ENCODE measurements around the gene UBL4A. TPM values are rescaled to one million over a fixed set of nuclear protein-coding genes. Genes with fewer than 3 reads are reported as not detected.

Gene UBL4A
- total RNA-seq, 1 experiment from 2014 or later: 41.3 TPM

DNA sequence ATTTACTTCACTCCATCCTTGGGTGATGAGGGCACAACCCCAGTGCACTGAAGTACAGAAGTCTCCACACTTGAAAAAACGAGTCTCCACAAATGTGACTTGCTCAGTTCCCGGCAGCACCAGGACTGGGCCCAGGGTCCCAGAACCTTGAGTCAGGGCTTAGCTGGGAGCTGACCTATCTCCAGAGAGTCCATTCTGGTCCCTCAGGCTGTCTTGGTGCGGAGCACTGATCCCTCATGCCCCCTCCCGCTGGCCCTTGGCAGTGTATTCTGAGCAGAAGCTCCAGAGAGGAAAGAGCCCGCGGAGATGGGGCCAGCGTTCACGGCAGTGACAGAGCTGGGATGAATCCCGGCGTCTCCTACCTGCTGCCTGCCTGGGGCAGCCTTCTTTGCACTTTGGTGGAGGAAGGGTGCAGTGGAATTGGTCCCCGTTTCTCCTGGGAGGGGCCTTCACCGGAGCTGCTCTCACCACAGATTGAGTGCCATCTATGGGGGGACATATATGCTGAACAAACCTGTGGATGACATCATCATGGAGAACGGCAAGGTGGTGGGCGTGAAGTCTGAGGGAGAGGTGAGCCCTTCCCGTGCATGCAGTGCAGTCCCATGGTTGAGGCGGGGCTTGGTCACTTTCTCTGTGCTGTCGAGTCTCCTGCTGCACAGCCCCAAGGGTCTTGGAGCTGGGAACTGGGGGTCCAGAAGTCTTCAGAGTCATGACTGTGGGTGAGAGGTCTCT, 45.6 kb downstream of the UBL4A start:
- Mint-ChIP-seq H3K4me1 (ENCODE audit: low read depth, unreplicated experiment) (peaks cover 14% of the 10 kb centered on the region), H3K36me3 (ENCODE audit: insufficient read depth, unreplicated experiment) (peaks cover 76% of the 10 kb centered on the region), H3K9me3 (ENCODE audit: low read depth, unreplicated experiment) (no peaks in the 10 kb centered on the region), H3K27me3 (ENCODE audit: unreplicated experiment) (no peaks in the 10 kb centered on the region), H3K27ac (ENCODE audit: unreplicated experiment) (no peak overlapping the region), H3K4me3 (ENCODE audit: low read depth, unreplicated experiment) (no peak overlapping the region)
- no peak for TF ChIP-seq CTCF (IDR thresholded peaks at IDR 0.05; ENCODE audit: unreplicated experiment)
- CTCF ChIA-PET: interaction anchor here (0.6 kb wide), 1 partner anchor 91 kb away, joined by 4 read pairs; no protein-coding TSS in a partner anchor
- DNase-seq: no peak
- BruUV-seq (replicated peaks): no TSS peak
- intact Hi-C loops (cut with micrococcal nuclease; ENCODE audit: unreplicated experiment): no loop called here

- Mint-ChIP-seq H3K4me3 (ENCODE audit: low read depth, unreplicated experiment) (no peak overlapping the region), H3K27me3 (ENCODE audit: unreplicated experiment) (no peaks in the 10 kb centered on the region), H3K27ac (ENCODE audit: unreplicated experiment) (no peak overlapping the region), H3K9me3 (ENCODE audit: low read depth, unreplicated experiment) (no peaks in the 10 kb centered on the region), H3K4me1 (ENCODE audit: low read depth, unreplicated experiment) (peaks cover 14% of the 10 kb centered on the region), H3K36me3 (ENCODE audit: insufficient read depth, unreplicated experiment) (peaks cover 78% of the 10 kb centered on the region)
- no peak for DNase-seq
- no peak for TF ChIP-seq CTCF (IDR thresholded peaks at IDR 0.05; ENCODE audit: unreplicated experiment)
- CTCF ChIA-PET: no interaction called here
- no TSS peak for BruUV-seq (replicated peaks)
- intact Hi-C loops (cut with micrococcal nuclease; ENCODE audit: unreplicated experiment): no loop called here
Observed at GRCh38 chrX:154439841-154440240, 46.6 kb downstream of the UBL4A start.

- Mint-ChIP-seq H3K4me3 (ENCODE audit: low read depth, unreplicated experiment) (peak overlapping the region; percentile 76), H3K4me1 (ENCODE audit: low read depth, unreplicated experiment) (peaks cover 8% of the 10 kb centered on the region), H3K9me3 (ENCODE audit: low read depth, unreplicated experiment) (no peaks in the 10 kb centered on the region), H3K27ac (ENCODE audit: unreplicated experiment) (peak overlapping the region; percentile 72), H3K36me3 (ENCODE audit: insufficient read depth, unreplicated experiment) (peaks cover 62% of the 10 kb centered on the region), H3K27me3 (ENCODE audit: unreplicated experiment) (no peaks in the 10 kb centered on the region)
- BruUV-seq (replicated peaks): no TSS peak
- CTCF ChIA-PET: no interaction called here
- intact Hi-C loops (cut with micrococcal nuclease; ENCODE audit: unreplicated experiment): no loop called here
- TF ChIP-seq CTCF (IDR thresholded peaks at IDR 0.05; ENCODE audit: unreplicated experiment): no peak
- no peak for DNase-seq
Observed at GRCh38 chrX:154437971-154438893, 48.2 kb downstream of the UBL4A start.

DNA sequence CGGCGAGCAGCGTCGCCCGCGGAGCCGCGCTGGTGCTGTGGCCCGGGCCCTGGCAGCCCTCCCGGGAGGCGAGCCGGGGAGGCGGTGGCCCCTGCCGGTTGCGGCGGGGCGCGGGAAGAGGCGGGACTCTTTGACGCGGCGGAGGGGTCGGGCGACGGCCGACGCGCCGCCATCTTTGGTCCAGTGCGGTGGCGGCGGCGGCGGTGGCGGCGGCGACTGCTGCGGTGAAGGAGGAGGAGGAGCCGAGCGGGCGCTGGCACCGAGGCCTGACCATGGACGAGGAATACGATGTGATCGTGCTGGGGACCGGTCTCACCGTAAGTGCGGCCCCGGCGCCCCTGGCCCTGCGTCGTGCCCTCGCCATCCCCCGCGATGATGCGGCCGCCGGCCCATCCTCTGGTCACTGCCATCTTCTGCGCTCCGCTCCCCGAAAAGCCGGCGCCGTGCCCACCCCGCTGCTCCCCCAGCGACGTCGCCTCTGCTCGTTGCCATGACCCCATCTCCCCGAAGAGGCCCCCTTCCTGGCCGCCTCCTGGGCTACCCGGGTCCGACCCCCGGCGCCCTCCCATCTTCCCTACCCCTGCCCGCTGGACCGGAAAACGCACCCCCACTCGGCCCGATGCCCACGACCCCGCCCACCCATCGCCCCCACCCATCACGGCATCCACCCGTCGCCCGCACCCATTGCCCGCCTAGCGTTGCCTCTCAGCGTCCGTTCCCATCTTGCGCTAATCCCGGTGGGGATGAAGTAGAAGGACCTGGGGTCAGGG, 49.2 kb downstream of the UBL4A start, which contains the start of gene GDI1:
Gene GDI1, plus strand, starts transcription at position 172 of the 770 bp plus-strand sequence. Its CDS starts 101 bp downstream, at position 273.
- CTCF ChIA-PET: no interaction called here
- Mint-ChIP-seq H3K4me3 (ENCODE audit: low read depth, unreplicated experiment) (peak within 1 kb of the TSS; percentile 76), H3K27ac (ENCODE audit: unreplicated experiment) (peak within 1 kb of the TSS; percentile 72), H3K4me1 (ENCODE audit: low read depth, unreplicated experiment) (no peaks in the 10 kb centered on the region), H3K27me3 (ENCODE audit: unreplicated experiment) (no peaks in the 10 kb centered on the region), H3K9me3 (ENCODE audit: low read depth, unreplicated experiment) (no peaks in the 10 kb centered on the region), H3K36me3 (ENCODE audit: insufficient read depth, unreplicated experiment) (peaks cover 55% of the 10 kb centered on the region)
- DNase-seq: peak; percentile 65
- intact Hi-C loops (cut with micrococcal nuclease; ENCODE audit: unreplicated experiment): no loop called here
- no peak for TF ChIP-seq CTCF (IDR thresholded peaks at IDR 0.05; ENCODE audit: unreplicated experiment)
- BruUV-seq (replicated peaks): TSS peak; percentile 23

Measured in Calu3 (cell line).